Endothelial cell of umbilical vein (primary cell): ENCODE data around the gene FOXL1. TPM values are rescaled to one million over a fixed set of nuclear protein-coding genes. Genes with fewer than 3 reads are reported as not detected.

Source experiments
- BruUV-seq: library from RNA; stranded (reverse); fragments of 400-500 nt; replicated peaks from 2 replicates; lab custom pipeline; 2021; lab: Mats Ljungman, UMichigan
- CTCF ChIA-PET: fragments of 300-600, 350-600 bp; sonication (Branson Sonifier 250); formaldehyde crosslinking; loops from one replicate; lab custom pipeline; 2021; ENCODE audit warnings: antibody characterized with exemption, inconsistent platforms; lab: Charles Lee
- POLR2A ChIA-PET: fragments of 300-600, 350-600 bp; sonication (Branson Sonifier 250); formaldehyde crosslinking; loops from one replicate; lab custom pipeline; 2021; ENCODE audit warnings: antibody characterized with exemption, inconsistent platforms; lab: Charles Lee
- DNase-seq: peaks from one replicate; pipeline ENCODE4 v3.0.0-alpha.2; 2011; ENCODE audit warnings: low read depth, low spot score
- FAIRE-seq: peaks from 2 replicates; lab custom pipeline; 2011; peaks lifted over from hg19 to GRCh38; lab: Jason Lieb, UNC
- H2AFZ ChIP-seq: 2 replicates; pipeline ENCODE4 v1.6.0; 2012; ENCODE audit warnings: low read depth, low read length, control low read depth, inconsistent platforms
- H3K27ac ChIP-seq: 2 replicates; pipeline ENCODE4 v1.5.1; 2011; ENCODE audit warnings: low read depth, mild to moderate bottlenecking, control low read depth, low read length, moderate library complexity; ENCODE audit not compliant: insufficient read depth
- H3K27me3 ChIP-seq, 2 experiments: 2 replicates each; pipeline versions ENCODE4 v1.6.0 to v1.6.1; 2011; ENCODE audit warnings: low read length in 2 of 2, mixed read lengths in 1 of 2; ENCODE audit not compliant: control insufficient read depth in 2 of 2, insufficient read depth in 2 of 2
- H3K36me3 ChIP-seq, 2 experiments: 2 replicates in 1 of 2; 3 replicates in 1 of 2; pipeline ENCODE4 v1.5.1; 2011; ENCODE audit warnings: low read length in 2 of 2, mild to moderate bottlenecking in 1 of 2, moderate library complexity in 1 of 2; ENCODE audit not compliant: control insufficient read depth in 2 of 2, insufficient read depth in 2 of 2; ENCODE audit errors: extremely low read depth in 1 of 2
- H3K4me1 ChIP-seq: 3 replicates; pipeline ENCODE4 v1.5.1; 2011; ENCODE audit warnings: mild to moderate bottlenecking, low read length; ENCODE audit not compliant: control insufficient read depth, insufficient read depth; ENCODE audit errors: extremely low read depth
- H3K4me2 ChIP-seq: 2 replicates; pipeline ENCODE4 v1.6.1; 2011; ENCODE audit warnings: low read length, control low read depth, mixed read lengths; ENCODE audit not compliant: insufficient read depth
- H3K4me3 ChIP-seq, 3 experiments: fragments of 200-600 bp in 1 of 3; sonication (generic), shearing (Covaris generic) in 1 of 3; replicated peaks in 1 of 3; 2 replicates each; pipeline ENCODE4 v1.5.1; 2011 to 2016; ENCODE audit warnings: control low read depth in 3 of 3, low read length in 3 of 3, mild to moderate bottlenecking in 2 of 3, inconsistent platforms in 1 of 3, low read depth in 1 of 3, moderate library complexity in 1 of 3; ENCODE audit not compliant: insufficient read depth in 1 of 3
- H3K79me2 ChIP-seq: 2 replicates; pipeline ENCODE4 v1.6.0; 2012; ENCODE audit warnings: low read length, inconsistent platforms; ENCODE audit not compliant: control insufficient read depth, insufficient read depth
- H3K9ac ChIP-seq: replicated peaks from 2 replicates; pipeline ENCODE3; 2011; ENCODE audit warnings: low read length, control low read depth; ENCODE audit not compliant: insufficient read depth; ENCODE audit errors: extremely low read depth
- H3K9me1 ChIP-seq: replicated peaks from 3 replicates; pipeline ENCODE4 v1.6.0; 2011; ENCODE audit warnings: mild to moderate bottlenecking, low read length; ENCODE audit not compliant: control insufficient read depth, insufficient read depth; ENCODE audit errors: extremely low read depth
- H3K9me3 ChIP-seq: replicated peaks from 2 replicates; pipeline ENCODE4 v1.5.1; 2012; ENCODE audit warnings: low read length, inconsistent platforms; ENCODE audit not compliant: control insufficient read depth, insufficient read depth
- H4K20me1 ChIP-seq: replicated peaks from 2 replicates; pipeline ENCODE3; 2011; ENCODE audit warnings: mild to moderate bottlenecking, low read length; ENCODE audit not compliant: control insufficient read depth, insufficient read depth; ENCODE audit errors: extremely low read depth
- CTCF ChIP-seq, 2 donors: IDR thresholded peaks; 1 replicate in 1 of 2; 2 replicates in 1 of 2; pipeline ENCODE4 v1.5.1; 2011; ENCODE audit warnings: low read length in 2 of 2, mild to moderate bottlenecking in 2 of 2, moderate library complexity in 2 of 2, control low read depth in 1 of 2, inconsistent platforms in 1 of 2, low read depth in 1 of 2; ENCODE audit not compliant: insufficient read depth in 1 of 2; ENCODE audit errors: extremely low read depth in 1 of 2
- EZH2 ChIP-seq: IDR thresholded peaks from 2 replicates; pipeline ENCODE4 v1.6.1; 2012; ENCODE audit warnings: borderline replicate concordance, low read depth, mild to moderate bottlenecking, moderate library complexity, low read length, inconsistent platforms; ENCODE audit not compliant: severe bottlenecking
- FOS ChIP-seq: IDR thresholded peaks from 2 replicates; pipeline ENCODE4 v1.6.1; 2011; ENCODE audit warnings: mild to moderate bottlenecking, low read length, moderate library complexity, borderline replicate concordance; ENCODE audit not compliant: insufficient read depth
- GATA2 ChIP-seq: IDR thresholded peaks from 2 replicates; pipeline ENCODE4 v1.7.0; 2011; ENCODE audit warnings: low read depth, mild to moderate bottlenecking, moderate library complexity, mixed read lengths, low read length; ENCODE audit not compliant: insufficient read length, insufficient read depth
- JUN ChIP-seq: IDR thresholded peaks from 2 replicates; pipeline ENCODE4 v1.6.1; 2011; ENCODE audit warnings: borderline replicate concordance, low read depth; ENCODE audit not compliant: insufficient read length, insufficient read depth
- MAX ChIP-seq: IDR thresholded peaks from 2 replicates; pipeline ENCODE4 v1.6.1; 2011; ENCODE audit not compliant: insufficient read depth, insufficient read length
- MYC ChIP-seq: IDR thresholded peaks from one replicate; pipeline ENCODE4 v1.6.1; 2011; ENCODE audit warnings: mild to moderate bottlenecking, low read depth, low read length
- POLR2A ChIP-seq: IDR thresholded peaks from 2 replicates; pipeline ENCODE4 v1.6.1; 2012; ENCODE audit warnings: low read depth, mild to moderate bottlenecking, control low read depth, low read length
- POLR2AphosphoS5 ChIP-seq: IDR thresholded peaks from 2 replicates; pipeline ENCODE4 v1.6.1; 2012; ENCODE audit warnings: low read depth, mild to moderate bottlenecking, control low read depth, low read length, moderate library complexity; ENCODE audit not compliant: insufficient read depth
- dilution Hi-C: fragments of 300-500 bp; cut with MboI; formaldehyde crosslinking; loops from one replicate; pipeline ENCODE4 v1.15.0; 2019; ENCODE audit warnings: low sequenced_read_pairs; ENCODE audit not compliant: extremely low pct_ligation_motif_present
- intact Hi-C: fragments of 100-400 bp; cut with micrococcal nuclease; formaldehyde crosslinking; loops from one replicate; pipeline ENCODE4 v1.10.0; 2022
- polyA plus RNA-seq, 4 experiments: library from polyadenylated mRNA; depleted of rRNA in 3 of 4; stranded (reverse) in 3 of 4; unstranded in 1 of 4; fragments of >200 nt; gene quantifications; 2 replicates each; pipeline versions ENCODE4 v1.2.1 to v1.2.3, GENCODE V29; 2011 to 2012; ENCODE audit warnings: missing spikeins in 1 of 4
- total RNA-seq: library from RNA; stranded (reverse); gene quantifications from 2 replicates; pipeline ENCODE4 v1.2.3, GENCODE V29; 2021

FOXL1 gene
- total and polyA plus RNA-seq, 2 donors (not counting 3 experiments of a cell fraction or from before 2014, with no cell fraction given), result 2.8 to 3.8 TPM

- intact Hi-C loops (no loop called here), dilution Hi-C loops (no loop called here)
- DNase-seq, result no peak
- H3K9me1 ChIP-seq, result no peaks in the 10 kb centered on the region
- H3K4me3 ChIP-seq, result no peak overlapping the region
- ChIA-PET POLR2A (no interaction called here), CTCF (no interaction called here)
- H3K4me2 ChIP-seq, result no peak overlapping the region
- TF ChIP-seq POLR2A (no peak), MAX (no peak)
- no peak overlapping the region for H3K27ac ChIP-seq
- H3K9me3 ChIP-seq, result no peaks in the 10 kb centered on the region
- no peak for FAIRE-seq
- BruUV-seq, result no TSS peak
- H3K9ac ChIP-seq, result no peak overlapping the region
- no peaks in the 10 kb centered on the region for H3K27me3 ChIP-seq
- no peaks in the 10 kb centered on the region for H4K20me1 ChIP-seq
- H3K79me2 ChIP-seq, result no peaks in the 10 kb centered on the region
- H3K36me3 ChIP-seq, result no peaks in the 10 kb centered on the region
- H3K4me1 ChIP-seq, result no peaks in the 10 kb centered on the region
- no peak overlapping the region for H2AFZ ChIP-seq
These were observed 49.2 kb upstream of the FOXL1 start for GRCh38 chr16:86529160-86529559.

- dilution Hi-C loops (no loop called here), intact Hi-C loops (no loop called here)
- no peaks in the 10 kb centered on the region for H3K36me3 ChIP-seq
- no peak for FAIRE-seq
- TF ChIP-seq JUN (no peak), POLR2A (no peak), MAX (no peak), POLR2AphosphoS5 (no peak), MYC (no peak), EZH2 (no peak), GATA2 (no peak), FOS (no peak), CTCF (IDR thresholded peaks at IDR 0.05; ENCODE audit: extremely low read depth in 1 of 2, insufficient read depth in 1 of 2, low read depth in 1 of 2, low read length in 2 of 2) (no peak)
- no peak overlapping the region for H3K9ac ChIP-seq
- no peak for DNase-seq
- no peaks in the 10 kb centered on the region for H4K20me1 ChIP-seq
- no peaks in the 10 kb centered on the region for H3K79me2 ChIP-seq
- H3K4me2 ChIP-seq, result no peak overlapping the region
- no peaks in the 10 kb centered on the region for H3K9me1 ChIP-seq
- no peak overlapping the region for H3K27ac ChIP-seq
- no peak overlapping the region for H2AFZ ChIP-seq
- CTCF ChIA-PET, result no interaction called here
- H3K4me3 ChIP-seq, result no peak overlapping the region
- no TSS peak for BruUV-seq
- H3K4me1 ChIP-seq, result no peaks in the 10 kb centered on the region
- H3K9me3 ChIP-seq, result no peaks in the 10 kb centered on the region
- no peaks in the 10 kb centered on the region for H3K27me3 ChIP-seq
- POLR2A ChIA-PET, result no interaction called here
These were observed 47.8 kb upstream of the FOXL1 start for GRCh38 chr16:86530251-86531190.
